H9 (cell line): ENCODE measurements around the gene FUS. TPM values are rescaled to one million over a fixed set of nuclear protein-coding genes. Genes with fewer than 3 reads are reported as not detected.
A peak's percentile ranks its signal among the peaks of the same experiment; 100 is the strongest.

Experiments used
- DNase-seq: peaks from one replicate; pipeline ENCODE4 v3.0.0-alpha.2; 2017
- H2AFZ ChIP-seq: one replicate; pipeline ENCODE4 v1.6.1; 2013; ENCODE audit warnings: mild to moderate bottlenecking, low read length, control low read depth, moderate library complexity
- H2AK5ac ChIP-seq: 2 replicates; pipeline ENCODE4 v1.6.1; 2013; ENCODE audit warnings: low read length, control low read depth, mixed read lengths; ENCODE audit not compliant: insufficient read length
- H2BK120ac ChIP-seq: one replicate; pipeline ENCODE4 v1.6.1; 2013; ENCODE audit warnings: low read depth, mild to moderate bottlenecking, low read length, control low read depth, inconsistent platforms; ENCODE audit not compliant: poor library complexity, severe bottlenecking
- H2BK12ac ChIP-seq: 2 replicates; pipeline ENCODE4 v1.6.1; 2013; ENCODE audit warnings: low read length, control low read depth, mixed read lengths, low read depth; ENCODE audit not compliant: insufficient read length
- H2BK15ac ChIP-seq: 2 replicates; pipeline ENCODE4 v1.6.1; 2013; ENCODE audit warnings: low read depth, low read length, control low read depth
- H2BK20ac ChIP-seq: one replicate; pipeline ENCODE4 v1.6.1; 2013; ENCODE audit warnings: low read depth, mild to moderate bottlenecking, low read length, control low read depth, inconsistent platforms; ENCODE audit not compliant: poor library complexity, severe bottlenecking
- H2BK5ac ChIP-seq: 2 replicates; pipeline ENCODE4 v1.6.1; 2013; ENCODE audit warnings: low read length, control low read depth, mixed read lengths; ENCODE audit not compliant: insufficient read length
- H3K14ac ChIP-seq: 2 replicates; pipeline ENCODE4 v1.6.1; 2013; ENCODE audit warnings: low read length, control low read depth; ENCODE audit not compliant: insufficient read depth
- H3K18ac ChIP-seq: 2 replicates; pipeline ENCODE4 v1.6.1; 2013; ENCODE audit warnings: low read depth, mild to moderate bottlenecking, mixed read lengths, low read length, control low read depth; ENCODE audit not compliant: insufficient read length
- H3K23ac ChIP-seq: 2 replicates; pipeline ENCODE4 v1.6.1; 2013; ENCODE audit warnings: low read length, control low read depth, mixed read lengths, low read depth; ENCODE audit not compliant: insufficient read length
- H3K23me2 ChIP-seq: 2 replicates; pipeline ENCODE4 v1.6.1; 2013; ENCODE audit warnings: low read depth, mild to moderate bottlenecking, mixed read lengths, low read length, control low read depth; ENCODE audit not compliant: insufficient read length, poor library complexity, severe bottlenecking
- H3K27ac ChIP-seq: 2 replicates; pipeline ENCODE4 v1.5.1; 2013; ENCODE audit warnings: low read length, control low read depth, mixed read lengths, low read depth; ENCODE audit not compliant: insufficient read length
- H3K27me3 ChIP-seq: 2 replicates; pipeline ENCODE4 v1.6.1; 2013; ENCODE audit warnings: low read length, control low read depth, inconsistent platforms; ENCODE audit not compliant: insufficient read depth
- H3K4ac ChIP-seq: 2 replicates; pipeline ENCODE4 v1.6.1; 2013; ENCODE audit warnings: low read depth, mild to moderate bottlenecking, control low read depth, inconsistent platforms, low read length, moderate library complexity
- H3K4me1 ChIP-seq: 2 replicates; pipeline ENCODE4 v1.6.1; 2013; ENCODE audit warnings: low read length, control low read depth, inconsistent platforms; ENCODE audit not compliant: insufficient read depth
- H3K4me2 ChIP-seq: 2 replicates; pipeline ENCODE4 v1.6.1; 2013; ENCODE audit warnings: low read length, control low read depth, mixed read lengths; ENCODE audit not compliant: insufficient read length, insufficient read depth
- H3K56ac ChIP-seq: 2 replicates; pipeline ENCODE4 v1.6.1; 2013; ENCODE audit warnings: low read depth, mild to moderate bottlenecking, mixed read lengths, low read length, control low read depth; ENCODE audit not compliant: insufficient read length
- H3K79me1 ChIP-seq: 2 replicates; pipeline ENCODE4 v1.6.1; 2013; ENCODE audit warnings: low read depth, mild to moderate bottlenecking, moderate library complexity, low read length, control low read depth, inconsistent platforms; ENCODE audit not compliant: insufficient read depth, poor library complexity, severe bottlenecking
- H3K79me2 ChIP-seq: 2 replicates; pipeline ENCODE4 v1.6.1; 2013; ENCODE audit warnings: low read length, control low read depth, inconsistent platforms; ENCODE audit not compliant: insufficient read depth
- H3K9ac ChIP-seq: 2 replicates; pipeline ENCODE4 v1.6.1; 2013; ENCODE audit warnings: low read length, control low read depth, mixed read lengths; ENCODE audit not compliant: insufficient read length; ENCODE audit errors: extremely low read depth
- H3K9me3 ChIP-seq: one replicate; pipeline ENCODE4 v1.6.1; 2013; ENCODE audit warnings: low read depth, low read length, inconsistent platforms; ENCODE audit not compliant: control insufficient read depth
- H3T11ph ChIP-seq: one replicate; pipeline ENCODE4 v1.6.1; 2013; ENCODE audit warnings: mild to moderate bottlenecking, low read length, control low read depth, inconsistent platforms
- H4K20me1 ChIP-seq: one replicate; pipeline ENCODE4 v1.6.1; 2013; ENCODE audit not compliant: control insufficient read depth, insufficient read length, insufficient read depth
- H4K5ac ChIP-seq: 2 replicates; pipeline ENCODE4 v1.6.1; 2013; ENCODE audit warnings: low read depth, mild to moderate bottlenecking, mixed read lengths, low read length, control low read depth; ENCODE audit not compliant: insufficient read length
- H4K8ac ChIP-seq: replicated peaks from 2 replicates; pipeline ENCODE4 v1.6.1; 2013; ENCODE audit warnings: low read length, control low read depth, mixed read lengths, low read depth; ENCODE audit not compliant: insufficient read length
- H4K91ac ChIP-seq: 2 replicates; pipeline ENCODE4 v1.6.1; 2013; ENCODE audit warnings: low read depth, mild to moderate bottlenecking, moderate library complexity, mixed read lengths, low read length, control low read depth; ENCODE audit not compliant: insufficient read length
- H3K27ac Mint-ChIP-seq, 3 experiments: 2 replicates in 2 of 3; 3 replicates in 1 of 3; pipeline ENCODE4 v1.8.0; 2020 to 2021; ENCODE audit warnings: mixed read lengths in 3 of 3, mild to moderate bottlenecking in 1 of 3, moderate library complexity in 1 of 3
- H3K27me3 Mint-ChIP-seq: 2 replicates; pipeline ENCODE4 v1.8.0; 2021; ENCODE audit warnings: low read depth, mild to moderate bottlenecking, moderate library complexity, mixed read lengths
- H3K36me3 Mint-ChIP-seq, 3 experiments: 2 replicates in 2 of 3; 3 replicates in 1 of 3; pipeline ENCODE4 v1.8.0; 2020 to 2021; ENCODE audit warnings: low read depth in 3 of 3, mixed read lengths in 3 of 3; ENCODE audit not compliant: insufficient read depth in 1 of 3
- H3K4me1 Mint-ChIP-seq, 2 experiments: 2 replicates each; pipeline ENCODE4 v1.8.0; 2020; ENCODE audit warnings: mixed read lengths in 2 of 2
- H3K4me3 Mint-ChIP-seq, 2 experiments: 2 replicates in 1 of 2; 3 replicates in 1 of 2; pipeline ENCODE4 v1.8.0; 2020 to 2021; ENCODE audit warnings: mild to moderate bottlenecking in 2 of 2, mixed read lengths in 2 of 2, moderate library complexity in 1 of 2
- H3K9me3 Mint-ChIP-seq, 2 experiments: 2 replicates in 1 of 2; 3 replicates in 1 of 2; pipeline ENCODE4 v1.8.0; 2020; ENCODE audit warnings: mild to moderate bottlenecking in 2 of 2, mixed read lengths in 2 of 2, moderate library complexity in 1 of 2
- CTCF ChIP-seq: fragments of 200-600 bp; sonication (generic); conservative IDR thresholded peaks from 3 replicates; pipeline ENCODE4 v1.8.0; 2021; ENCODE audit warnings: antibody characterized with exemption, mild to moderate bottlenecking
- WGBS: extraction: QIAGEN DNeasy Blood & Tissue Kit; methylation state at CpG from one replicate; pipeline ENCODE4 v1.1.7; 2013; ENCODE audit warnings: missing lambda C conversion rate, low lambda C conversion rate, mixed read lengths; ENCODE audit not compliant: insufficient read length; ENCODE audit errors: extremely low coverage; 5-methylcytosine and 5-hydroxymethylcytosine counted together
- total RNA-seq: library from RNA; stranded (reverse); gene quantifications from 2 replicates; pipeline ENCODE4 v1.2.1, GENCODE V29; 2021

The FUS gene
- total RNA-seq, 1 experiment from 2014 or later, result 1,034 TPM

- H3K4ac ChIP-seq, result no peak overlapping the region
- no peaks in the 10 kb centered on the region; the same call in 1 of the 2 replicates for H3K4me1 ChIP-seq
- no peak overlapping the region for H4K91ac ChIP-seq
- H2BK120ac ChIP-seq, result no peak overlapping the region
- no peak overlapping the region for H2BK5ac ChIP-seq
- H3K23ac ChIP-seq, result no peak overlapping the region
- no peak overlapping the region for H4K8ac ChIP-seq
- no CpG with 5 or more reads among the region's 17 CpGs for WGBS
- Mint-ChIP-seq H3K27me3 (no peaks in the 10 kb centered on the region; the same call in 1 of the 2 replicates), H3K27ac (peak overlapping the region in 2 of 3 experiments; percentile 57 to 91; a peak in 3 of 7 replicates), H3K36me3 (peaks cover 40 to 76% (median 59%) of the 10 kb centered on the region in 3 experiments), H3K9me3 (no peaks in the 10 kb centered on the region; a peak in 1 of 5 replicates), H3K4me1 (peaks cover 8 to 11% of the 10 kb centered on the region in 2 experiments), H3K4me3 (no peak overlapping the region)
- H2BK12ac ChIP-seq, result no peak overlapping the region
- no peaks in the 10 kb centered on the region for H4K20me1 ChIP-seq
- H3K27me3 ChIP-seq, result no peaks in the 10 kb centered on the region
- H3K56ac ChIP-seq, result no peak overlapping the region
- H3K23me2 ChIP-seq, result peaks cover under 1% of the 10 kb centered on the region
- H3K79me2 ChIP-seq, result 0 out of 2 replicates have a peak, but pooled peaks cover under 1% of the 10 kb centered on the region
- H3K18ac ChIP-seq, result no peak overlapping the region
- H3K9me3 ChIP-seq, result no peaks in the 10 kb centered on the region
- no peak overlapping the region for H3K14ac ChIP-seq
- no peak overlapping the region for H4K5ac ChIP-seq
- H2BK15ac ChIP-seq, result no peak overlapping the region
- TF ChIP-seq CTCF, result no peak
- no peak overlapping the region for H3K4me2 ChIP-seq
- no peak overlapping the region for H3K9ac ChIP-seq
- H3K79me1 ChIP-seq, result no peaks in the 10 kb centered on the region
- no peak overlapping the region for H2AFZ ChIP-seq
- no peak overlapping the region for H2BK20ac ChIP-seq
- H3K27ac ChIP-seq, result no peak overlapping the region
- no peak overlapping the region for H2AK5ac ChIP-seq
- H3T11ph ChIP-seq, result no peak overlapping the region
- DNase-seq, result no peak
Measured at GRCh38 chr16:31196324-31197088, 16.6 kb downstream of the FUS start.
